Left colon (tissue), 2 donors: ENCODE data around the gene ANXA4. TPM values are rescaled to one million over a fixed set of nuclear protein-coding genes. Genes with fewer than 3 reads are reported as not detected.
"Not testable (repeated sequence)": the region's sequence is repeated elsewhere in the genome, so short reads cannot be mapped to it uniquely, and the experiment has no call there.

ENCODE experiments used
- ATAC-seq: fragments of 200-7000 bp; cut with Tn5 transposase; one replicate; pipeline ENCODE4 v1.9.1; 2020; ENCODE audit warnings: mild to moderate bottlenecking, moderate library complexity
- DNase-seq, 2 donors: peaks; one replicate each; pipeline ENCODE4 v3.0.0-alpha.2; 2020
- intact Hi-C, 2 donors: fragments of 100-400 bp; cut with DNase I in 1 of 2; cut with micrococcal nuclease in 1 of 2; formaldehyde crosslinking; loops; one replicate each; pipeline versions ENCODE4 v1.11.2 to v1.14.0; 2022; cut with DNase I, micrococcal nuclease
- total RNA-seq, 2 donors: library from RNA; stranded (reverse); fragmentation: NEBNext Ultra II Directional; extraction: Animal tissue kit (Norgen Biotek cat#: 25700); gene quantifications; one replicate each; pipeline ENCODE4 v1.2.1, GENCODE V29; 2021
- donor health status: DM: no; HTN: no; CAD: no.
- donor health status: DM: yes; HTN: yes; CAD: no.

The ANXA4 gene
- total RNA-seq, 2 donors from 2014 or later, result 271 to 289 TPM

- no peak for ATAC-seq
- intact Hi-C loops, result loop anchor here in 1 of 2 donors (10.0 kb wide), 1 partner anchor 152 kb away; no protein-coding TSS in a partner anchor
- no peak for DNase-seq
Measured at GRCh38 chr2:69717186-69717585, 24.7 kb upstream of the ANXA4 start.

GRCh38 chr2:69717861-69718273, 24.1 kb upstream of the ANXA4 start:
- no peak for ATAC-seq
- intact Hi-C loops, result loop anchor here in 1 of 2 donors (10.0 kb wide), 1 partner anchor 153 kb away; no protein-coding TSS in a partner anchor
- no peak for DNase-seq

GRCh38 chr2:69718338-69718965, 23.5 kb upstream of the ANXA4 start:
- DNase-seq (no peak), ATAC-seq (no peak)
- intact Hi-C loops, result loop anchor here in 1 of 2 donors (10.0 kb wide), 1 partner anchor 154 kb away; no protein-coding TSS in a partner anchor

GRCh38 chr2:69720404-69720803, 21.5 kb upstream of the ANXA4 start:
- DNase-seq, result no peak
- ATAC-seq, result no peak
- intact Hi-C loops, result loop anchor here in 1 of 2 donors (5.0 kb wide), 1 partner anchor 97 kb away; no protein-coding TSS in a partner anchor

- DNase-seq (no peak), ATAC-seq (no peak)
- intact Hi-C loops, result loop anchor here in 1 of 2 donors (5.0 kb wide), 1 partner anchor 96 kb away; no protein-coding TSS in a partner anchor
Measured at GRCh38 chr2:69721022-69721421, 20.9 kb upstream of the ANXA4 start.

GRCh38 chr2:69723791-69724190, 18.1 kb upstream of the ANXA4 start:
- no peak for ATAC-seq
- DNase-seq, result no peak
- intact Hi-C loops, result loop anchor here in 1 of 2 donors (5.0 kb wide), 1 partner anchor 94 kb away; no protein-coding TSS in a partner anchor

GRCh38 chr2:69724540-69725159, 17.3 kb upstream of the ANXA4 start:
- ATAC-seq (peak; percentile 93), DNase-seq (peak; percentile 74 to 94)
- intact Hi-C loops, result loop anchor here (5.0 kb wide), 2 partner anchors 83 to 93 kb away; no protein-coding TSS in a partner anchor

GRCh38 chr2:69725706-69726360, 16.1 kb upstream of the ANXA4 start:
- ATAC-seq, result no peak
- intact Hi-C loops, result loop anchor here in 1 of 2 donors (5.0 kb wide), 1 partner anchor 81 kb away; no protein-coding TSS in a partner anchor
- no peak for DNase-seq

GRCh38 chr2:69729266-69729665, 12.7 kb upstream of the ANXA4 start:
- no peak for ATAC-seq
- intact Hi-C loops, result loop anchor here in 1 of 2 donors (5.0 kb wide), 1 partner anchor 78 kb away; no protein-coding TSS in a partner anchor

GRCh38 chr2:69729781-69730180, 12.2 kb upstream of the ANXA4 start:
- intact Hi-C loops, result loop anchor here in 1 of 2 donors (5.0 kb wide), 1 partner anchor 78 kb away; no protein-coding TSS in a partner anchor
- no peak for ATAC-seq
- no peak for DNase-seq

More at GRCh38 chr2:69729266-69729665, 12.7 kb upstream of the ANXA4 start:
- no peak for DNase-seq

GRCh38 chr2:69731147-69731970, 10.6 kb upstream of the ANXA4 start:
- ATAC-seq (peak; percentile 52), DNase-seq (no peak)

GRCh38 chr2:69733342-69734034, 8.4 kb upstream of the ANXA4 start:
- no peak for ATAC-seq
- no peak for DNase-seq
- intact Hi-C loops, result no loop called here

More at GRCh38 chr2:69731147-69731970, 10.6 kb upstream of the ANXA4 start:
- intact Hi-C loops, result no loop called here

GRCh38 chr2:69734035-69734611, 7.8 kb upstream of the ANXA4 start:
- DNase-seq (no peak), ATAC-seq (no peak)
- intact Hi-C loops, result no loop called here

GRCh38 chr2:69734854-69735544, 6.9 kb upstream of the ANXA4 start:
- intact Hi-C loops, result no loop called here
- ATAC-seq, result no peak
- no peak for DNase-seq

GRCh38 chr2:69735686-69736085, 6.2 kb upstream of the ANXA4 start:
- no peak for DNase-seq
- intact Hi-C loops, result no loop called here
- ATAC-seq, result no peak

GRCh38 chr2:69738149-69738548, 3.8 kb upstream of the ANXA4 start:
- intact Hi-C loops, DNase-seq, ATAC-seq: not testable (repeated sequence)

GRCh38 chr2:69740502-69740951, 1.4 kb upstream of the ANXA4 start:
- intact Hi-C loops, result loop anchor here in 1 of 2 donors (5.0 kb wide), 1 partner anchor 57 kb away; no protein-coding TSS in a partner anchor
- DNase-seq (peak in 1 of 2 donors; percentile 42), ATAC-seq (peak; percentile 26)
